Measurements from ENCODE around the gene ZNF283.

The ZNF283 gene

GRCh38 chr19:43826787-43827754 lies at the start of gene ZNF283:
Gene ZNF283 (plus strand): TSS chr19:43827321. CDS start chr19:43833505, 6,184 bp downstream.
- H3K4me3 ChIP-seq (ENCODE audit: low read depth, low read length), result peak within 1 kb of the TSS; percentile 74
- H3K9ac ChIP-seq (ENCODE audit: low read depth, low read length), result peak within 1 kb of the TSS; percentile 2
- H3K36me3 ChIP-seq (ENCODE audit: control insufficient read depth, insufficient read depth, low read length), result no peaks in the 10 kb centered on the region
- H3K4me1 ChIP-seq (ENCODE audit: control insufficient read depth, insufficient read depth, low read length), result no peaks in the 10 kb centered on the region
- H3K27me3 ChIP-seq (ENCODE audit: control insufficient read depth, insufficient read depth, low read length), result peaks cover 3% of the 10 kb centered on the region
- H3K9me3 ChIP-seq (ENCODE audit: control insufficient read depth, insufficient read depth, low read length), result no peaks in the 10 kb centered on the region

DNA sequence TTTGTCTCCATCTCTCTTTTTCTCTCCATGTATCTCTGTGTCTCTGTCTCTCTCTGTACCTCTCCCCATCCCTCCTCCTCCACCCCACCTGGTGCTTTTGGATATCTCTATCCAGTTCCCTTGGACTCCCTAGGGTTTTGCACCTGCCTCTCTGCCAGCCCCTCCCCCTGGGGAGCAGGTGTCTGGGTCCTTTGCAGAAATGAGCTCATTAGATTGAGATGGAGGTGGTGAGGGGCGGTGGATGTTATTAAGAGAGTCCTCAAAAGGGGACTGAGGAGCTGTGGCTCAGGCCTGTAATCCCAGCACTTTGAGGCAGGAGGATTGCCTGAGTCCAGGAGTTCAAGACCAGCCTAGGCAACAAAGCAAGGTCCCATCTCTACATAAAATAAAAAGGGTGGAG lies 48.5 kb upstream of the ZNF283 start:
- peaks cover 19% of the 10 kb centered on the region for H3K27me3 ChIP-seq (ENCODE audit: control insufficient read depth, insufficient read depth, low read length)
- H3K36me3 ChIP-seq (ENCODE audit: control insufficient read depth, insufficient read depth, low read length), result no peaks in the 10 kb centered on the region
- H3K4me1 ChIP-seq (ENCODE audit: control insufficient read depth, insufficient read depth, low read length), result peaks cover 17% of the 10 kb centered on the region
- H3K9me3 ChIP-seq (ENCODE audit: control insufficient read depth, insufficient read depth, low read length), result no peaks in the 10 kb centered on the region
- H3K4me3 ChIP-seq (ENCODE audit: low read depth, low read length), result no peak overlapping the region
- H3K9ac ChIP-seq (ENCODE audit: low read depth, low read length), result no peak overlapping the region

- H3K4me3 ChIP-seq (ENCODE audit: low read depth, low read length), result no peak overlapping the region
- H3K9me3 ChIP-seq (ENCODE audit: control insufficient read depth, insufficient read depth, low read length), result no peaks in the 10 kb centered on the region
- no peak overlapping the region for H3K9ac ChIP-seq (ENCODE audit: low read depth, low read length)
- H3K36me3 ChIP-seq (ENCODE audit: control insufficient read depth, insufficient read depth, low read length), result no peaks in the 10 kb centered on the region
- H3K4me1 ChIP-seq (ENCODE audit: control insufficient read depth, insufficient read depth, low read length), result peaks cover 16% of the 10 kb centered on the region
- peaks cover 14% of the 10 kb centered on the region for H3K27me3 ChIP-seq (ENCODE audit: control insufficient read depth, insufficient read depth, low read length)
These were observed 47.8 kb upstream of the ZNF283 start for GRCh38 chr19:43779147-43779819.

DNA sequence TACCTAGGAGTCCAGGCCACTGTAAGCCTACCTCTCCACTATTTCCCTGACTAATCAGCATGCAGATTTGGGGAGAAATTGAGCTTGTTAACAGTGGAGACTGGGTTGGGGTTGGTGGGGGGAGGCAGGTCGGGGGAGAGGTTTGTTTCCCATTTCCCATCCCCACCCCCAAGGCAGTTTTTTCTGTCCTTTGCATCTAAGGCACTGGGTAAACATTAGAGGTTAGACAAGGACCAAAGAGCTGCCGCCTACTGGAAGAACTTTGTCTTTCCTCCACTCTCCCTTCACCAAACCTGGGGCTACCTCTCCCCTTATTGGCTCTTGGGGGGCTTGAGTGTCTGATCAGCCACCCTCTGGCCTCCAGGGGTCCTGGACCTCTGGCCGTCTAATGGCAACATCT lies 47.3 kb upstream of the ZNF283 start:
- no peaks in the 10 kb centered on the region for H3K36me3 ChIP-seq (ENCODE audit: control insufficient read depth, insufficient read depth, low read length)
- H3K4me1 ChIP-seq (ENCODE audit: control insufficient read depth, insufficient read depth, low read length), result peaks cover 16% of the 10 kb centered on the region
- no peak overlapping the region for H3K4me3 ChIP-seq (ENCODE audit: low read depth, low read length)
- H3K9me3 ChIP-seq (ENCODE audit: control insufficient read depth, insufficient read depth, low read length), result no peaks in the 10 kb centered on the region
- peaks cover 12% of the 10 kb centered on the region for H3K27me3 ChIP-seq (ENCODE audit: control insufficient read depth, insufficient read depth, low read length)
- no peak overlapping the region for H3K9ac ChIP-seq (ENCODE audit: low read depth, low read length)

DNA sequence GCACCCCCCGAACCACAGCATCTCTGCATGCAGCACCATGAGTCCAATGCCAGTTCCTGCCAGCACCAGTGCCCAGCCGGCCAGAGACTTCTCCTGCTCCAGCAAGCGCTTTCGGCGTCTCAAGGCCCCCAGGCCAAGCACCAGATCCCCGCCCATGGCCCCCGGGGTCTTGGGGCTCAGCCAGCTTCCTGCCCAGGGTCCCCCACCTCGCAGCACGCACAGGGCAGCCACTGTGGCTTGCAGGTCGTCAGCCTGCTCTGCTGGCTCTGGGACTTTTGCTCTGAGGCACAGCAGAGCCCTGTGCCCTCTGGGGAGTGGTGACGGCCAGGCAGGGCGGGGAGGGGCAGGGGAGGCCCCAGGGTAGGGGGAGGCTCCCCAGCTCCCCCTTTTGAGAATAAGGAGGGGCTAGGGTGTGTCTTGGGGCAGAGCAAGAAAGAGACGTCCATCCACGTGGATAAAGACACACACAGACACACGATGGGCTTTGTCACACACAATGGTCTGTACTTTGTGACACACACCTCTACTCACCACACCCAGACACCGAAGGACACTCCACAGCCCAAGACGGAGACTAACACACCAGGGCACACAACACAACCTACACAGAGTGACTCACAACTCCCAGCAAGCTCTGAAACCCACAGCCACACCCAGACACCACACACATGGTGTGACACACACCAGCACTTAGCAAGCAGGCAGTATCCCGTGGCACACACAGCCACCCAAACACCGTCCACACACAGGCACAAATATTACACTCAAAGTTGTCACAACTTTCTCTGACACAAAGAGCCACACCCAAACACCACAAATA lies 46.2 kb upstream of the ZNF283 start, which contains the start of gene KCNN4:
Gene KCNN4, minus strand, starts transcription at position 268 of the 820 bp plus-strand sequence. Its CDS starts 112 bp downstream, at position 156.
- H3K9ac ChIP-seq (ENCODE audit: low read depth, low read length), result no peak within 1 kb of the TSS

GRCh38 chr19:43781630-43782310 lies 45.4 kb upstream of the ZNF283 start:
- Histone ChIP-seq H3K4me1 (ENCODE audit: control insufficient read depth, insufficient read depth, low read length) (peaks cover 13% of the 10 kb centered on the region), H3K4me3 (ENCODE audit: low read depth, low read length) (no peak overlapping the region), H3K9me3 (ENCODE audit: control insufficient read depth, insufficient read depth, low read length) (no peaks in the 10 kb centered on the region), H3K9ac (ENCODE audit: low read depth, low read length) (no peak overlapping the region), H3K36me3 (ENCODE audit: control insufficient read depth, insufficient read depth, low read length) (no peaks in the 10 kb centered on the region), H3K27me3 (ENCODE audit: control insufficient read depth, insufficient read depth, low read length) (peaks cover 3% of the 10 kb centered on the region)

More for the DNA sequence above, 46.2 kb upstream of the ZNF283 start, which contains the start of gene KCNN4:
- Histone ChIP-seq H3K4me3 (ENCODE audit: low read depth, low read length) (no peak within 1 kb of the TSS), H3K36me3 (ENCODE audit: control insufficient read depth, insufficient read depth, low read length) (no peaks in the 10 kb centered on the region), H3K9me3 (ENCODE audit: control insufficient read depth, insufficient read depth, low read length) (no peaks in the 10 kb centered on the region), H3K4me1 (ENCODE audit: control insufficient read depth, insufficient read depth, low read length) (peaks cover 16% of the 10 kb centered on the region), H3K27me3 (ENCODE audit: control insufficient read depth, insufficient read depth, low read length) (peaks cover 3% of the 10 kb centered on the region)

DNA sequence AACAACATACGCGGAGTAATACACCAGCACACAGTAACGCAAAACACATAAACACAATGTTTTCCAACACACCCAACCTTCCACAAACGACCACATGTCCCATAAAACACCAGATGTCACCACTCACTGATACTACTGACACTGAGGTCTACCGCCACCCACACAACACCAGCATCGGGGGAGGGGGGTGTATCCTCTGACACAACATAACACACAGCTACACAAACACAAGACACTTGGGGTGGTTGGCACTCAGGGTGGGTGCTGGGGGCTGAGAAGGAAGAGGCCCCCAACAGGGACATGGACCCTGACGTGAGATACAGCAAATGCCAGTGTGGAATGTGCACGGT lies 44.8 kb upstream of the ZNF283 start:
- H3K4me3 ChIP-seq (ENCODE audit: low read depth, low read length), result no peak overlapping the region
- H3K36me3 ChIP-seq (ENCODE audit: control insufficient read depth, insufficient read depth, low read length), result no peaks in the 10 kb centered on the region
- no peaks in the 10 kb centered on the region for H3K9me3 ChIP-seq (ENCODE audit: control insufficient read depth, insufficient read depth, low read length)
- peaks cover 11% of the 10 kb centered on the region for H3K4me1 ChIP-seq (ENCODE audit: control insufficient read depth, insufficient read depth, low read length)
- peaks cover 3% of the 10 kb centered on the region for H3K27me3 ChIP-seq (ENCODE audit: control insufficient read depth, insufficient read depth, low read length)
- H3K9ac ChIP-seq (ENCODE audit: low read depth, low read length), result no peak overlapping the region

GRCh38 chr19:43782689-43783231 lies 44.4 kb upstream of the ZNF283 start:
- H3K9ac ChIP-seq (ENCODE audit: low read depth, low read length), result no peak overlapping the region
- H3K4me1 ChIP-seq (ENCODE audit: control insufficient read depth, insufficient read depth, low read length), result peaks cover 10% of the 10 kb centered on the region
- H3K4me3 ChIP-seq (ENCODE audit: low read depth, low read length), result no peak overlapping the region

GRCh38 chr19:43783636-43784035 lies 43.5 kb upstream of the ZNF283 start:
- Histone ChIP-seq H3K9ac (ENCODE audit: low read depth, low read length) (no peak overlapping the region), H3K4me3 (ENCODE audit: low read depth, low read length) (no peak overlapping the region)

More at GRCh38 chr19:43782689-43783231, 44.4 kb upstream of the ZNF283 start:
- no peaks in the 10 kb centered on the region for H3K9me3 ChIP-seq (ENCODE audit: control insufficient read depth, insufficient read depth, low read length)
- H3K27me3 ChIP-seq (ENCODE audit: control insufficient read depth, insufficient read depth, low read length), result peaks cover 3% of the 10 kb centered on the region
- H3K36me3 ChIP-seq (ENCODE audit: control insufficient read depth, insufficient read depth, low read length), result no peaks in the 10 kb centered on the region

GRCh38 chr19:43784241-43784980 lies 42.7 kb upstream of the ZNF283 start:
- Histone ChIP-seq H3K36me3 (ENCODE audit: control insufficient read depth, insufficient read depth, low read length) (no peaks in the 10 kb centered on the region), H3K4me1 (ENCODE audit: control insufficient read depth, insufficient read depth, low read length) (peaks cover 6% of the 10 kb centered on the region), H3K9me3 (ENCODE audit: control insufficient read depth, insufficient read depth, low read length) (no peaks in the 10 kb centered on the region), H3K4me3 (ENCODE audit: low read depth, low read length) (no peak overlapping the region), H3K9ac (ENCODE audit: low read depth, low read length) (no peak overlapping the region), H3K27me3 (ENCODE audit: control insufficient read depth, insufficient read depth, low read length) (peaks cover 3% of the 10 kb centered on the region)

More at GRCh38 chr19:43783636-43784035, 43.5 kb upstream of the ZNF283 start:
- no peaks in the 10 kb centered on the region for H3K36me3 ChIP-seq (ENCODE audit: control insufficient read depth, insufficient read depth, low read length)
- H3K9me3 ChIP-seq (ENCODE audit: control insufficient read depth, insufficient read depth, low read length), result no peaks in the 10 kb centered on the region
- H3K4me1 ChIP-seq (ENCODE audit: control insufficient read depth, insufficient read depth, low read length), result peaks cover 7% of the 10 kb centered on the region
- peaks cover 3% of the 10 kb centered on the region for H3K27me3 ChIP-seq (ENCODE audit: control insufficient read depth, insufficient read depth, low read length)

All from iPS-15b (cell line).